Camera-type eye (tissue), 1 donor: ENCODE measurements around the gene ARG2. TPM values are rescaled to one million over a fixed set of nuclear protein-coding genes. Genes with fewer than 3 reads are reported as not detected.

Source experiments
- total RNA-seq: library from RNA; depleted of rRNA; stranded (reverse); fragments of >200 nt; gene quantifications from one replicate; pipeline ENCODE4 v1.2.3, GENCODE V29; 2014

Gene ARG2
- 7.3 TPM for total RNA-seq

DNA sequence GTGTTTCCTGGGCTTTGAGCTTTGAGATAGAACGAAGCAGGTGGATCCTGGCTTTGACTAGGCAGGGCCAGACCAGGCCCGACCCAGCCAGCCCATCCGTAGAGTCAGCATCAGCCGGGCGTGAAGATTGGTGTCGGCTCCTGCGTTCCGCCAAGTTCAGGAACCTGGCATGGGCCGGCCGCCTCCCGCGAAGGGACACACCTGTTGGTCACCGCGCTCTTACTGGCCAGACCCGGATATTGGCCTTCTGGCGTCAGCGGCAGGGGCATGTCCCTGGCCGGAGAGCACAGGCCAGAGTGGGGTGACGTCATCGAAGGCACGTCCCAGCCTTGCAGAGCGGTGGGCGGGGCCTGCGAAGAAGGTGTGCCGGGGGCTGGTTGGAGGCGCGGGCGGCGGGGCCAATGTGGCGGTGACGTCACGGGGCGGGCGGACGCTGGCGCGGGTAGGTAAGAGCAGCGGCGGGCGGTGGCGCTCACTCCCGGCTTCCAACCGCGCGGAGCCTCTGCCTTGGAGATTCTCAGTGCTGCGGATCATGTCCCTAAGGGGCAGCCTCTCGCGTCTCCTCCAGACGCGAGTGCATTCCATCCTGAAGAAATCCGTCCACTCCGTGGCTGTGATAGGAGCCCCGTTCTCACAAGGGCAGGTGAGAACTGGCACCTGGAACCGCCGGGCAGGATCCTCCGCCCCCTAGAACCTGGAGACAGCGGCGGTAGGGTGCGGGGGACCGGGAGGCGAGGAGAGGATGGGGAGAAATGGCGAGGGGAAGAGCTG lies at the start of gene ARG2:
TSS of gene ARG2 (plus strand) at position 475 of the 771 bp plus-strand sequence. CDS start at position 533, 58 bp downstream.

DNA sequence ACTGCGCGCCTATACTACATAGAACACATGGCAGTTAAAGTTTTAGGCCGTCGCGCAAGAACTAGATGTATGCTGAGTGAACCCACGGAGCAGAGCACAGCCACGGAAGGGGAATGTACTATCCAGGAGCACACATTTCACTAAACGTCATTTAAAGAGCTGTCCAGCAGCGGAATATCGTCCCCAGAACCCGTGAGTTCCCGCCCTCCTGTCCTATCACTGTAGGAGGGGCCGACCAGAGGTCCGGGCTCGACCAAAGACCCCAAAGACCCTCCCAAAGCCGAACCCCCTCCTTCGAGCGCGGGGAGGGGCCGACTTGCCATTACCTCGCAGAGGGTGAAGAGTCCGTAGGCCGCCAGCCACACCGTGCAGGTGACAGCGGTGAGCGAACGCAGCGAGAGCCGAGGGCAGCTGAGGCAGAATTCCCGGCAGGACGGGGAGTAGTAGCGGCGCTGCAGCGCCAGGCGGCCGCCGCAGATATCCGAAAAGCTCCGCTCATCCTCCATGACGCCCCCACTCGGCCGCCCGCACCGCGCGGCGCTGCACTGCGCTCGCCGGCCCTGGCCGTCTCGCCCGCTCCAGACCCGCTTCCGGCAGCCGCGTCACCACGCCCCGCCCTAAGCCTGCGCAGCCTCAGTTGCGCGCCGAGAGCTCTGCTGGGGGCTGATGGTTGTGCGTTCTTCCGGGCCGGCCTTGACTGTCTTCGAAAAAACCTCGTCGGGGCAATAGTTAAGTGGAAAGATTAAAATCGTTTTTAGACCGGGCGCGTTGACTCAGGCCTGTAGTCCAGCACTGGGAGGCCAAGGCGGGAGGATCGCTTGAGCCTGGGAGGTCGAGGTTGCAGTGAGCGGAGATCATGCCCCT lies 19.8 kb upstream of the ARG2 start, which contains the start of gene PIGH:
TSS of gene PIGH (minus strand) at position 571 of the 864 bp plus-strand sequence. CDS start at position 506, 65 bp downstream.

DNA sequence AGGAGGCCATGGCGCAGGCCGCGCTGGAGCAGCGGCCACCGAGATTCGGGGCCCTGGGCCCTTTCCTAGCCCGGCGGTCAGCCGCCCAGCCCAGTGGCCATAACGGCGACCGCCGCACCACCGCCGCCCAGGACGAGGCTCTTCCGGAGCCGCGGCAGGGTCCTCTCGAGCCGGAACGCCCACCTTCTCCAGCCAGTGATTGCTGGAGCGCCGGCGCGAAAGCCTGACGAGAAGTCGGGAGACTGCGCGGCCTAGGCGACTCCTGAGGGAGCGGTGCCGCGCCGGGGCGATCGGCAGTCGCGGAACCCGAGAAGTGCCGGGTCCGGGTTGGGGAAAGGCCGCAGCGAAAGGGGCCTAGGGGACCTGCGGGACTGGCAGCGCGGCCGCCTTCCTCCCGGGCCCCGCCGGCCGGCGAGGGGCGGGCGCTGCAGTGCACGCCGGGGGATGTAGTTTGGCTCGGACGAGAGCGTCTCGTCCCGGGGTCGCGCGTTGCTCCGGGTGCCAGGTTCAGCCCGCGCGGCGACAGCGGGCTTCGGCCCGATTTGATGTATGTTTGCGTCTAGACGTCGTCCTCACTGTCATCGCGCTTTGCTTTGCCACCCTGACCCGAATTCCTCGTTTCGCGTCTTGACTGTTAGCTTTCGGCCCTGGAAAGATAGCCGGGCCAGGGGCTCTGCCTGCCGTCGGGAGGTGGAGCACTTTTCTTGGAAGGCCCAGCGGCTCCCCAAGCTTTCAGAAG lies 54.9 kb downstream of the ARG2 start, which contains the start of gene VTI1B:
TSS of gene VTI1B (minus strand) at position 153 of the 739 bp plus-strand sequence. CDS start at position 10, 143 bp downstream.

DNA sequence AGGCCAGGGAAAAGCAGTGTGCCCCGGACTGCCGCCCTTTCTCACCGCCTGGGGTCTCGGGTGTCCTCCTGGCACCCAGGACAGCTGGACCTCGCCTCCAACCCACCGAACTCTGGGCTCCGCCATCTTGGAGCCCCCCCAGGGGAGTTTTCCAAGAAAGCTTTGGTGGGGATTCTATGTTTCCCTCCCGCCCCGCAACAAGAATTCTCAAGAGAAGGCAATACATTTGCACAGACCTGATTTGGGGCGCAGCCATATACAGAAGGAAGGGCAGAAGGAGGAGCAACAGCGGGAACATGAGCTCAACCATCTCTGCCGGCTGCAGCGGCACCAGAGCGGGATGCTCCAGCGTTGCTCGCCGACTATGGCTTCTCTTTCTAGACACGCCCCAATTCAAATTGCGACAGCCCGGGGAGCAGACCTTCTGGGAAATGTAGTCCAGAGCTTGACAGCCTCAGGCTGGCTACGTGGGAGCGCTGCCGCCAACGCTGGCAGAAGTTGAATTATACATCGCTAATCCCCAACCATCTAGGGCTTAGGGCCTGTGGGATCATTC lies 75.8 kb downstream of the ARG2 start, which contains the start of gene RDH11:
TSS of gene RDH11 (minus strand) at position 371 of the 556 bp plus-strand sequence. CDS start at position 310, 61 bp downstream.

Other genes starting within 250 kb of the ARG2 start
- gene PLEK2, start 207.8 kb upstream of the ARG2 start, total RNA-seq, result 3.0 TPM
- gene TMEM229B, start 131.2 kb upstream of the ARG2 start, total RNA-seq, result 7.0 TPM
- gene PLEKHH1, start 86.6 kb upstream of the ARG2 start, total RNA-seq, result 25.3 TPM
- 22.9 TPM for gene PIGH, start 19.7 kb upstream of the ARG2 start, total RNA-seq
- gene VTI1B, start 54.7 kb downstream of the ARG2 start, total RNA-seq, result 49.5 TPM
- 98.0 TPM for gene RDH11, start 75.8 kb downstream of the ARG2 start, total RNA-seq
- 2.6 TPM for gene RDH12, start 82.0 kb downstream of the ARG2 start, total RNA-seq
- gene ZFYVE26, start 196.7 kb downstream of the ARG2 start, total RNA-seq, result 32.4 TPM
- 57.2 TPM for gene RAD51B, start 199.9 kb downstream of the ARG2 start, total RNA-seq